GM21528 (cell line): ENCODE measurements around the gene C17orf107.
A peak's percentile ranks its signal among the peaks of the same experiment; 100 is the strongest.

ENCODE experiments used
- ATAC-seq: cut with Tn5 transposase; IDR thresholded peaks from one replicate; pipeline ENCODE4 v1.9.1; 2021; ENCODE audit warnings: mild to moderate bottlenecking, moderate library complexity; ENCODE audit not compliant: unreplicated experiment, low FRiP score

Gene C17orf107

DNA sequence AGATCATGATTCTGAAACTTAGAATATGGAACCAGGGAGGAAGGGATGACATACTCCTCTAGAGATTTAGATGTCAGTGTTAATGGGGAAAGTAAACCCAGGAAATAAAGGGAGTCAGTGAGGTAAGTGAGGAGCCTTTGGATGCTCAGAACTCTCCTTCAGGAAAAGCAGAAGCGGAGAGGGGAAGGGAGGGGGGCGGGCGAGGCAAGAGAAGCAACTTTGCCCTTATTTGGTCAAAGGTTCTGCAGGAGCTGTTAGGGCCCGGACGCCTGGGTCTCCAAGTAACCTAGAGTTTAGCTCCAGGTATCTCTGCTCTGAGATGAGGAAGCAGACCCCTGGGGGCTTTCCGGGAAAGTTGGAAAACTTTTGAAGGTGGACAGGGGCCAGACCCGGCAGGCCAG is 47.7 kb downstream of the C17orf107 start:
- ATAC-seq = no peak

DNA sequence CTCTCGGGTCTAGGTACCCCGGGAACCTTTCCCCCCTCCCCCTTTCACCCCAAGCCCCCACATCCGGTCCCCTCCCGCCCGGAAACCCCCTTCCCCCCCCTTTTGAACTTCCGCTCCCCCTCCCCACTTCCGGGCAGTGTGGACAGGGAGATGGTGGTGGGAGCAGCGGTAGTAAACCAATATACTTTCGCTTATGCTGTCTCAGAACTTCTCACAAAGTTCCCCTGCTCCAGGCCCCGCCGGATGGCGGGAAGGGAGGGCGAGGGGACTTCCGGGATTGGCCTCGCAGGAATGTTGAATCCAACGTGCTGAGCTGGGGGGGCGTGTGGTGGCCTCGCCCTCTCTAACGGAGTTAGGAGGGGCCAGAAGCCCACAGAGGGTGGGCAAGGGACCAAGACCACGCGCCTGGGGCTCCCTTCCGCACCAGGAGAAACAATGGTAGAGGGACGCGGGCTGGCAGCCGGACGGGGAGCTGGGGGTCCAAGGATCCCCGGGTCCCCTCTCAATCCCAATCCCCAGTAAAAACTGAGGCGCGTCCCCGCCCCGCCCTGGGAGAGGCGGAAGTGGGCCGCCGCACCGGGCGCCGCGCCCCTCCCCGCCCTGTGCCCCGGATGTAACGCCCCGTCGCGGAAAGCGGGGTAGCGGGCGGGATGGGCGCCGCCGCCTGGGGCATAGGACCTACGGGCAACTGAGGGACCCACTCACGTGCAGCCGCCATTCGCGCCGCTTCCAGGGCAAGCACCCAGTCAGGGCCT is 48.3 kb downstream of the C17orf107 start:
- ATAC-seq = no peak

DNA sequence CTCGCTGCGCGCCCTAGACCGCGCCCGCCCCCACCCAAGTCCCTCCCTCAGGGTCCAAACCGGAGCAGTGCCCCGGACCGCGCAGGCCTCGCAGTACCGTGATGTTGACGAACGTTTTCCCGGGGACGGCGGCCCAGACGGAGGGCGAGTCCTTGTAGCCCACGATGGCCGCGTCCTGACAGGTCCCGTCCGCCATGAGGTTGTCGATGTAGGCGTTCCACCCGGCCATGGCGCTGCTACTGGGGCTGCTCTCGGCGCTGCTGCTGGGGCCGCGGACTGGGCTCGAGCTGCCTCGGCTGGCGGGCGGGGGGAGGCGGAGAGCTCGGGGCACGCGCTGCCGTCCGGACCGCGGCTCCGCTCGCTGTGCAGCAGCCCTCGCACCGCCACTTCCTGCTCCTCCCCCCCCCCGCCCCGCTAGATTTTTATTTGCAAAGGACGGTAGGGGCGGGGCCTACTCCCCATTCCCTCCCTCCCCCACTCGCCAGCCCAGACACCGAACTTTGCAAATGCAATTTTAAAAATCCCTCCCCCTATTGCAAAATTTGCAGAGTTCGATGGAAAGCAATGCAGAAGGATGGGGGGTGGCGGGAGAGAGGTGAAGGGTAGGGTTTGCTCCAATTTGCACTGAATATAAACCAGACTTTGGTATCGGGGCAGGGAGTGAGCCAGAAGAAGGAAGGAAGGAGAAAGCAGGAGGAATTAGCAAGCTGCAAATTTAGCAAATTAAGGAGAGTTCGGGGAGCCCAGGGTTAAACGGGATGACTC is 49.0 kb downstream of the C17orf107 start, which contains the start of gene PFN1:
Gene PFN1, minus strand, starts transcription at position 365 of the 765 bp plus-strand sequence. Its CDS starts 136 bp downstream, at position 229.
- ATAC-seq = peak; percentile 16

DNA sequence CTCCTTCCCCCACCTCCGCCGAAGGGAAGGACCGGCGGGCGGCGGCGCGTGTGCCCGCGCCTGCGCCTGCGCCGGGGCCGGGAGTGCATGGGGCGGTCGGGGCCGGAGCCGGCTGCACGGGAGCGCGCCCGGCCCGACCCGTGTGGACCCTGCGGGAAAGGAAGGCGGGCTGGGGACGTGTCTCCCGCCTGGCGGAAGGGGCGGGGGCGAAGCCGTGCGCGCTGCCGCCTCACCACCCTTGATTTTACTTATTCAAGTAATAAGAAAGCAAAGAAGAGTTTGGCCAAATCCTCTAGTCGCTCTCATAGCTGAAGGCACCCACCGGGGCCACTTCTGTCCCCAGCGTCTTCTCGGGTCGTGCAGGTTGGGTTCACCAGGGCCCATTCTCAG is 49.6 kb downstream of the C17orf107 start:
- peak; percentile 35 for ATAC-seq

DNA sequence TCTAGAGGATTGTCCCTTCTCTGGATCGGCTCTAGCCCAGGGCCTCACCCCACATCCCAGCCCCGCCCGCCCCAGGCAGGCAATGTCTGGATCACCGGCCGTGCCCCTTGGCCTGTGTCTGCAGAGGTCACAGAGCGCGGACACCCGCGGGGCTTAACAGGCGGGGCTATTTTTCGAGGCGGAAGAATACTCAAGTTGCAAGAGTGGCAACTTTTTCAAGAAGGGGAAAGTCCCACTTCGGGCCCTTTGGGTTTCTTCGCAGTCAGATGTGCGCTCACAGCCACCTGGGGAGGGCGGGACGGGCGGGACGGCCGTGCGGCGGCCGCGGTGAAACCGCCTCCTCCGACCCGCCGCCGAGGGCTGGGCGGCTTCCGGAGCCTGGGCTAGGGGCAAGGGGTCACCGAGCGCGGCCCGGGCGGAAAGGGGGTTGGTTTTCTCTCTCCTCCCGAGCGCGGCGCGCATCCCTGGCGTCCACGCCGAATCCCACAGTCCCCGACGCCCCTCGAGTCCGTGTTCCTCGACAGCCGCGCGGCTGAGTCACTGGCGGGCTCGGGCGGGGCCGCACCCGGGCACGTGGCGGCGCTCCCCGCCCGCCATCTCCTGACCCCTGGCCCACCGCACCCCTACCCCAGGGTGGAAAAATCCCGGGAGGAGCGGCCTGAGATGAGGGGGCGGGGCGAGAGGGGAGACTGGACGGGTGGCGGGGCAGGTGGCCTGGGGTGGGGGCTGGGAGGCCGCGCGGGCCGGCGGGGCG is 50.2 kb downstream of the C17orf107 start:
- peak; percentile 30 for ATAC-seq

- peak; percentile 1 for ATAC-seq
Observed at GRCh38 chr17:4950075-4950745, 50.9 kb downstream of the C17orf107 start.

DNA sequence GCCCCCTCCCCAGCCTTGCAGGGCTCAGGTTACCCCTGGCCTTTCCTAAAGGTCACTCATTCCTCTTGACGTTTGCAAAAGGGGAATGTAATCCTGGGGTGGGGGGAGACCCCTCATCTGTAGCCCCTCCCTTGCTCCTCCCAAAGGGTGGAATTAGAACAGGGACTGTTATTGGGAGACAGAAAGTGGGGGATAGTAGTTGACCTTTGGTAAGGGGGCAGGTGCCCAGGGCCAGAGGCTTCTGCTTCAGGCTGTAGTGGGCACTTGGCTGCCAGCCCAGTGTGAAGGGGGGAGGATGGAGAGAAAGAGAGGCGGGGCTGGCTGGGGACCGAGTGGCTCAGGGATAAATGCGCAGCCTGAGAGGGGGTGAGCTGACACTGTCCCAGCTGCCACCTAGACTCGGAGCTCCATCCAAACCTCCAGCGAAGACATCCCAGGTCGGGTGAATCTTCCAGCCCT is 51.4 kb downstream of the C17orf107 start, which contains the start of gene ENO3:
Gene ENO3, plus strand, starts transcription at position 374 of the 459 bp plus-strand sequence. CDS start 711 bp downstream, outside the sequence.
- ATAC-seq = no peak

DNA sequence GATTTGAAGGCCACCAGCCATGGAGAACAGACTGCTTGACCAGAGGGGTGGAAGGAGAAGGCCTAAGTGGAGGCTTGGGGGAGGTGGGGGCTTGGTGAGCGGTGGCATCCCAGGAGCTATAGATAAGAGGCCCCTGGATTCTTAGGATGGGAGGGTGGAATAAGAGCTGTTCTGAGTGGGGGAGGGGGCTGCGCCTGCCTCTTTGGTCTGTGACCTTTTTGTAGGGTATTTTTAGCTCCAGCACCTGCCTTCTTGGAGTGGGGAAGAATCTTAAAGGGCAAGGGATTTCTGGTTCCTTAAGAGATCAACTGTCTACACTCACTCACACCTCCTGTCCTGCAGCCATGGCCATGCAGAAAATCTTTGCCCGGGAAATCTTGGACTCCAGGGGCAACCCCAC is 52.1 kb downstream of the C17orf107 start:
- no peak for ATAC-seq
